Stimulated activated naive B cell treated with anti-CD40 and anti-IgM and Interleukin-4, amounts not matched to agents 10 μg/mL and 1 μg/mL and 100 μg/mL, for 72 hours (primary cell): ENCODE results near the gene CACNA1D.

Source experiments
- ATAC-seq, 2 donors: fragments of 150-1000 bp; cut with Tn5 transposase; replicated peaks; 2 replicates each; pipeline ENCODE4 v1.10.0; 2021; ENCODE audit warnings: moderate library complexity in 1 of 2
- DNase-seq: peaks from one replicate; pipeline ENCODE4 v3.0.0; 2021
- H3K27ac Mint-ChIP-seq: one replicate; pipeline ENCODE4 v1.8.0; 2022; ENCODE audit warnings: mild to moderate bottlenecking, mixed read lengths
- H3K27me3 Mint-ChIP-seq, 2 donors: one replicate each; pipeline ENCODE4 v1.8.0; 2022; ENCODE audit warnings: mixed read lengths in 2 of 2
- H3K36me3 Mint-ChIP-seq, 2 donors: one replicate each; pipeline ENCODE4 v1.8.0; 2022; ENCODE audit warnings: mixed read lengths in 2 of 2, mild to moderate bottlenecking in 1 of 2
- H3K4me1 Mint-ChIP-seq, 2 donors: one replicate each; pipeline ENCODE4 v1.8.0; 2022; ENCODE audit warnings: mixed read lengths in 2 of 2, mild to moderate bottlenecking in 1 of 2
- H3K4me3 Mint-ChIP-seq, 2 donors: one replicate each; pipeline ENCODE4 v1.8.0; 2022; ENCODE audit warnings: mild to moderate bottlenecking in 2 of 2, mixed read lengths in 2 of 2, moderate library complexity in 1 of 2
- H3K9me3 Mint-ChIP-seq, 2 donors: one replicate each; pipeline ENCODE4 v1.8.0; 2022; ENCODE audit warnings: mixed read lengths in 2 of 2, mild to moderate bottlenecking in 1 of 2

CACNA1D gene

DNA sequence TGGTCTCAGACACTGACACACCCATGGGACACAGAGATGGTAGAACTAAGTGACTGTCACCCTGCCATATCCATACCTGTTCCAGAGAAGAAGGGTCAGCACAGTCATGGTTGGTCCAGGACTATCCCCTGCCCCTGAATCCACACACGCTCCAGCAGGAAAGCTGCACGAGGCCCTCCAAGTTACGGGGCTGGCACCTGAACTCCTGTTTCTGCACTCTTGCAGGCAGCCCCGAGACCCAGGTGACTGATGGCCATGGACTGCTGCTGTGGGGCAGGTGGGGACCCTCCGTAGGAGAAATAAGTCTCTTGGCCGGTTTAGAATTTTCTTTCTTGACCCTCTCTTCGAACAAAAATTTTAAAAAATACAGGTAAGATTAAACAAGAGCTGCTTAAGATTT, 321.2 kb downstream of the CACNA1D start:
- Mint-ChIP-seq H3K4me1 (peaks cover 4 to 12% of the 10 kb centered on the region in 2 donors), H3K4me3 (no peak overlapping the region), H3K36me3 (peaks cover 44 to 63% of the 10 kb centered on the region in 2 donors), H3K9me3 (no peaks in the 10 kb centered on the region), H3K27me3 (peaks cover 12 to 16% of the 10 kb centered on the region in 2 donors), H3K27ac (no peak overlapping the region)
- DNase-seq (no peak), ATAC-seq (no peak)

DNA sequence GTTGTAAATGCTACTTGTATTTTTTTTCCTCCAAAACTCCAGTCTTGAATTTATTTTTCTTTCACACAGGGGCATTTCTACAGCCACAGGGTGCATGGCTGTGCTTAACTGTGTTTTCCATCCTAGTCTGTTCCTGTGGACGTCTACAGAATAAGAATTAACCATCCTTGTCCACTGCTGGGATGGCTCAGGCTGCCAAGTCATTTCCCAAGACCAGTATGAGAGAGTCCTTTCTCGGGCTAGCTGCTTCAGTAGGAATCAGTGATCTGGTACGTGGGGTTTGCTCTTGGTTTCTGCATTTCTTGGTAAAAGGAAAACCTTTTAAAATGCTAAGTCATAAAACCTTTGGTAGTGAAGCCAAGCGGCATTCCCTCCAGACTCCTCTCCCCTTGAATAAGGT, 322.0 kb downstream of the CACNA1D start:
- ATAC-seq (peak in 1 of 2 donors; percentile 66), DNase-seq (no peak)
- Mint-ChIP-seq H3K27me3 (peaks cover 12 to 16% of the 10 kb centered on the region in 2 donors), H3K27ac (no peak overlapping the region), H3K4me3 (no peak overlapping the region), H3K9me3 (no peaks in the 10 kb centered on the region), H3K4me1 (peaks cover 4 to 18% of the 10 kb centered on the region in 2 donors), H3K36me3 (peaks cover 52 to 66% of the 10 kb centered on the region in 2 donors)

DNA sequence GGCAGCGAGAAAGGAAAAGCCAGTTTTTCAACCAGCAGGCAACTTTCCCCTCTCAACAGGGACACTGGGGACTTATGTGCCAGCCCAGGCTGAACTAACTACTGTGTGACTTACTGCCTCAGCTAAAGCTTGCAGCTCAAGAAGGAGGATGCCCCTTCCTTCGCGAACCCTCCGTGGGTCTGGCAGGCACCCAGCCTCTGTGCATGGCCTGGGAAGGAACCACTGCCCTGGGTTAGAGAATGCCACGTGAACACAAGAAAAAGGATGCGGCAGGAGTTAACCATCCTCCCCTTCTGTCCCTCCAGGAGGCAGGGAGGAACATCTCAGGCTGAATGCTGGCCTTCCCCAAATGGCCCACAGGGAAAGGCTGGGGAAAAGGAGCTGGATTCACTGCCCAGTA, 322.8 kb downstream of the CACNA1D start:
- Mint-ChIP-seq H3K4me1 (peaks cover 9 to 18% of the 10 kb centered on the region in 2 donors), H3K9me3 (no peaks in the 10 kb centered on the region), H3K4me3 (no peak overlapping the region), H3K36me3 (peaks cover 60 to 74% of the 10 kb centered on the region in 2 donors), H3K27ac (peak overlapping the region; percentile 62), H3K27me3 (peaks cover 12 to 16% of the 10 kb centered on the region in 2 donors)
- ATAC-seq (no peak), DNase-seq (no peak)

DNA sequence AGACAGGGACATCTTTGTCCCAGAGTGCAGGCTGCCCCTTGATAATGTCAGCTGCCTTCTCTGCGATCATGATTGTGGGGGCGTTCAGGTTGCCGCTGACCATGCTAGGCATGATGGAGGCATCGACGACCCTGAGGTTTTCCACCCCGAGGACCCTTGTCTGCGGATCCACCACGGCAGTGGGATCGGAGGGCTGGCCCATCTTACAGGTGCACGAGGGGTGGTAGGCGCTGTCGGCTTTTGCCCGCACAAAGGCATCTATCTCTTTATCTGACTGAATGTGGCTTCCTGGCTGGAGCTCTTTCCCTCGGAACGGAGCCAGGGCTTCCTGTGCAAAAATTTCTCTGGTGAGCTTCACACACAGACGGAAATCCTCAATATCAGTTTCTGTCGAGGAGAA, 323.4 kb downstream of the CACNA1D start:
- peaks cover 12 to 16% of the 10 kb centered on the region in 2 donors for H3K27me3 Mint-ChIP-seq
- H3K9me3 Mint-ChIP-seq: no peaks in the 10 kb centered on the region
- no peak for DNase-seq
- ATAC-seq: no peak
- H3K4me3 Mint-ChIP-seq: no peak overlapping the region
- H3K36me3 Mint-ChIP-seq: peaks cover 63 to 78% of the 10 kb centered on the region in 2 donors
- H3K27ac Mint-ChIP-seq: peak overlapping the region; percentile 51
- H3K4me1 Mint-ChIP-seq: peaks cover 6 to 13% of the 10 kb centered on the region in 2 donors

DNA sequence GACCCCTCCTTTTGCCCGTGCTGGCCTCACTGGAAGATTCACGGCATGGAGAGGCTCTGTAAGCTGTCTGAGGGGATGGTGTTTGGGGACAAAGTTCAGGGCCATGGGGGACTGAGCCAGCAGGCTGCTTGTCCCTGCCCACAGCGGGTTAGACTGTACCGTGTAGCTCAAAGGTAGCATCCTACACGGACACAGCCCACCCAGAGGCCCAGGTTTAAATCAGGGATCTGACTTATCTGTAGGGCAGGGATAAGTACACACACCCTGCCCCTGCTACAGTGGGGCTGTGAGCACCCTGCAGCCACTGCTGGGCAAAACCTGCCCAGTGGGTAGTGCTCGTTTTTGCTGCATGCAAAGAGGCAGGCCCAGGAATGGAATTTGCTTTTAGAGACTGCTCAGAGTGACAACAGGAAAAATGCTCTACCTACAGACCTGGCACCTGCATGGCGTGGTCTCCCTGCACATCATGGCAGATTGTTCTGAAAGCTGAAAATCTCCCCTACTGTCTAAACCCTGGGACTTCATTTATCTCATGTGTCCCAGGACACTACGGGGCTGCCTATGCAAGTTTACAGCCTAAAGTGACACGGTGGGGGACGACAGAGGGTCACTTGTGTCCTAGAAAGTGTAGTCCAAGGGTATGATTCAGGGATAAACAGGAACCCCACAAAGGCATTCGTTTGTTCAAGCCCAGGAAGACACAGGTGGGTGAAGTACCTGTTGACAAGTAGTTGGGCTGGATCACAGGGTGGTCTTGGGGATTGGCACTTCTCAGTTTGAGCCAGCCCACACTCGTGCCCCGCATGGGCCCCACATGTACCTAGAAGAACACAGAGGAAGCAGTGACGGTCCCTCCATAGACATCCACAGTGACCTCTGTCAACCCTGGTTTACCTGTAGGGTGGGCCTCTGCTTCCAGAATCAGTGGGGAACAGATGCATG, 324.1 kb downstream of the CACNA1D start:
- Mint-ChIP-seq H3K9me3 (no peaks in the 10 kb centered on the region), H3K36me3 (peaks cover 60 to 78% of the 10 kb centered on the region in 2 donors), H3K27ac (peak overlapping the region; percentile 51), H3K27me3 (peaks cover 12 to 16% of the 10 kb centered on the region in 2 donors), H3K4me3 (no peak overlapping the region), H3K4me1 (peaks cover 6 to 13% of the 10 kb centered on the region in 2 donors)
- DNase-seq: no peak
- no peak for ATAC-seq

DNA sequence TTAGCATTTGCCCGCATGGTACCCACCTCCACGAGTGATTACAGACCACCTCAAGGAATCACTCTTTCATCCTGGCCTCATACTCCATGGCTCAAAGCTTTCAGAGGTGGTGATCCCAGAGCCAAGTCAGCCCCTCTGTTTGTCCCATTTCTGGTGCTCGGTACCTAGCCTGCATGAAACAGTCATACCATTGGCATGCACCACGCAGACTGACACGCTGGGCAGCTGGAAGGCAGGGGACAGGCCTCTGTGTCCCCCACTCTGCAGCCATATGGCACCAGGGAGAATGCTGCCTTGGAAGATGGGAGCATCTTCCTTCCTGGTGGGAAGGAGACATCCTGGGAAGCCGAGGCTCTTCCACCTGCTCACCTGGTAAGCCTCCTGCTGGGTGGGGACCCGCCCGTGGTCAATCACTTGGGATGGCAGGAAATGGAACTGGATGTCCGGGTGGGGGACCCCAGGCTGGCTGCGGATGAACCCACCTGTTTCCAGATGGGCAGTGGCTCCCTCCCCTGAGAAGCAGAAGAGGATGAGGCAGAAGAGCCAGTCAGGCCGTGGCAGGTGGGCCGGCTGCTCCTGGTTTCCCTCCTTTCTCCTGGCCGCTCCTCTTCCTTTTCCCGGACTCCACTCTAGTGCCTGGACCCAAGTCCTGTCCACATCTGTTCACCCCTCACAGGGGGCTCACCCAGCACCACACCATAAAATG, 324.9 kb downstream of the CACNA1D start:
- ATAC-seq: no peak
- Mint-ChIP-seq H3K9me3 (no peaks in the 10 kb centered on the region), H3K4me1 (peaks cover 6 to 13% of the 10 kb centered on the region in 2 donors), H3K27me3 (peaks cover 12 to 23% of the 10 kb centered on the region in 2 donors), H3K4me3 (no peak overlapping the region), H3K36me3 (peaks cover 66 to 77% of the 10 kb centered on the region in 2 donors), H3K27ac (peak overlapping the region; percentile 63)
- no peak for DNase-seq

DNA sequence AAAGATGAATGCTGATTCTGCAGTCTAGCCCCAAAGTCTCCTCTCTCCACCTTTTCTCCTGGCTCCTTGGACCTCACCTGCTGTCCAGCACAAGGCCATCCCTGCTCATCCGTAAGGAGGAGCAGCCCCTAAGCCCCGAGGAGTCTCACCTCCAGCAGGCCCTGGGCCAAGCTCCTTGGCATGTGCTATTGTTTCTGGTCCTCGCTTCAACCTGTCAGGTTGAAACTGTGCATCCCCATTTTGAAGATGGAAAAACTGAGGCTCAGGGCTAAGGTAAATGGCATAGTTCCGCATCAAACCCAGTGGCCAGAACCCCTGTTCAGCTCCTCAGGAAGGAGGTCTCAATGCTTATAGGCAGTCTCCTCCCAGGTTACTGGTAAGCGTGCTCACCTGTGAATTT, 325.7 kb downstream of the CACNA1D start:
- peaks cover 6 to 13% of the 10 kb centered on the region in 2 donors for H3K4me1 Mint-ChIP-seq
- H3K27ac Mint-ChIP-seq: no peak overlapping the region
- no peak for ATAC-seq
- peaks cover 12 to 28% of the 10 kb centered on the region in 2 donors for H3K27me3 Mint-ChIP-seq
- no peak overlapping the region for H3K4me3 Mint-ChIP-seq
- no peaks in the 10 kb centered on the region for H3K9me3 Mint-ChIP-seq
- DNase-seq: no peak
- H3K36me3 Mint-ChIP-seq: peaks cover 64 to 81% of the 10 kb centered on the region in 2 donors

DNA sequence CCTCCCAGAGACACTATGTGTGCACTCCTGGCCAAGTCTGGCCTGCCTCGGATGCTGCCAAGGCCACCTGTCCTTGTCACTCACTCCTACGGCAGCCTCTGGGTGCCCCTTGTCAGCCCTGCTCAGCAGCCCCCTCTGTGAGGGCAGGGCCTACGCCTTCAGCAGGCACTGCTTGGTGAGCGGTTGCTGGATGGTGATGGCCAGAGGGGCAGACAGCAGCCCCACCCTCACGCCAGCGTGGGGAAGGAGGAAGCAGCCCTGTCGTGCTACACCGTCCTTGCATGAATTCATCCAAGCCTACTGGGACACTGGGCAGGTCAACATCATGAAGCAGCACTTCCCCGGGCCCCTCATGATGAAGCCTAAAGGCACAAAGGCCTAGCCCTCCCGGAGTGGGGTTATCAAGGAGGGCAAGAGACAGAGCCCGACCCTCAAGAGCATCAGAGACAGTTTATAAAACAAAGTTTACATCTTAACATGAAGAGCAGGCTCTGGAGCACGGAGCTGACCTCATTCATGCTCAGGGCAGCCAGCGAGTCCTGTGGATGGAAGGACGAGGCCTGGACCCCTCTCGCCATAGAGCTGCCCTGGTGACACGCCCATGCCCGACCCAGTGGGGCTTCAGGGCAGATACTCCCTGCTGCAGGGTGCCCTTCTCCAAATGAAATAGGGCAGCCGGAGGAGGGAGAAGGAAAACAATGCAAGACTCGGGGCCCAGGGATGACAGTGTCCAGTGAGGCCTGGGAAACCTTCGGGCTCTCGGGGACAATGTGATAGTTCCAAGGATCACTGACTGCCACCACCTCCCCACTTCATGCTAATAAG, 326.6 kb downstream of the CACNA1D start:
- Mint-ChIP-seq H3K4me3 (no peak overlapping the region), H3K36me3 (peaks cover 59 to 79% of the 10 kb centered on the region in 2 donors), H3K27me3 (peaks cover 12 to 35% of the 10 kb centered on the region in 2 donors), H3K9me3 (no peaks in the 10 kb centered on the region), H3K27ac (no peak overlapping the region), H3K4me1 (peaks cover 6 to 15% of the 10 kb centered on the region in 2 donors)
- DNase-seq: no peak
- no peak for ATAC-seq

DNA sequence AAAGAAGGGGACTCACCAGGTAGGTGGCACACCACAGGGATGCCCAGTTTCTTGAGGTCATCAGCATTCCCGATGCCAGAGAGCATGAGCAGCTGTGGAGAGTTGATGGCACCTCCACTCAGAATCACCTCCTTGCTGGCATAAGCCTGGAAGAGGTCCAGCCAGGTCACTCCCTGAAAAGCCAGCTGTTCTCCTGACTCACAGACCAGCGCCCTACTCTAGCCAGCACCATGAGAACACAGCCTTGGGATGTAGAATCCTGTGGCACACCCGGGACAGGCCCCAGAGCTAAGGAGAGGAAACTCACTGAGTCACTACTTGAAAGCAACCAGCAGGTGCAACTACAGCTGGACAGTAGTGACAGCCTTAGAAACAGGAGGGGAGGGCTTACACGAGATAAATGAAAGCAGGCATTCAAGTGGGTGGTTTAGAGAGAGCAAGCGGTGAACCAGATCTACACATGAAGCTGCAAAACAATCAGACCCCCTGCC, 327.3 kb downstream of the CACNA1D start:
- Mint-ChIP-seq H3K27me3 (peaks cover 12 to 39% of the 10 kb centered on the region in 2 donors), H3K4me1 (peaks cover 8 to 19% of the 10 kb centered on the region in 2 donors), H3K9me3 (no peaks in the 10 kb centered on the region), H3K4me3 (no peak overlapping the region), H3K27ac (no peak overlapping the region), H3K36me3 (peaks cover 62 to 81% of the 10 kb centered on the region in 2 donors)
- no peak for DNase-seq
- peak; percentile 48 to 54 for ATAC-seq

DNA sequence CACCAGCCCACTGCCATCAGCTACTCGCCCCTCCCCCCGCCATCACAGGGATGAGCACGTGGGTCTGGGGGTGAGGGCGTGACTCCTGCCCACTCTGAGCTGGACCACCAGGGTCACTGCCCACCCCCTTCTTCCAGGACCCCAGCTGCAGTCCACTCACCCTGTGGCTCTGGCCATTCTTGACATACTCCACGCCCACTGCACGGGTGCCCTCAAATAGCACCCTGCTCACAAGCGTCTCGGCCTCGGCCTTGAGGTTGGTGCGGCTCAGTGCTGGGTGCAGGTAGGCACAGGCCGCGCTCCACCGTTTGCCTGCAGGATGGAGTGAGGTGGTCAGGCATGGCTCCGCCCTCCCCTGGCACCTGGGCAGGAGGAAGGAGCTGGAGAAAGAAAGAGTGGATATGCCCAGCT, 327.9 kb downstream of the CACNA1D start:
- H3K4me3 Mint-ChIP-seq: no peak overlapping the region
- no peak for ATAC-seq

DNA sequence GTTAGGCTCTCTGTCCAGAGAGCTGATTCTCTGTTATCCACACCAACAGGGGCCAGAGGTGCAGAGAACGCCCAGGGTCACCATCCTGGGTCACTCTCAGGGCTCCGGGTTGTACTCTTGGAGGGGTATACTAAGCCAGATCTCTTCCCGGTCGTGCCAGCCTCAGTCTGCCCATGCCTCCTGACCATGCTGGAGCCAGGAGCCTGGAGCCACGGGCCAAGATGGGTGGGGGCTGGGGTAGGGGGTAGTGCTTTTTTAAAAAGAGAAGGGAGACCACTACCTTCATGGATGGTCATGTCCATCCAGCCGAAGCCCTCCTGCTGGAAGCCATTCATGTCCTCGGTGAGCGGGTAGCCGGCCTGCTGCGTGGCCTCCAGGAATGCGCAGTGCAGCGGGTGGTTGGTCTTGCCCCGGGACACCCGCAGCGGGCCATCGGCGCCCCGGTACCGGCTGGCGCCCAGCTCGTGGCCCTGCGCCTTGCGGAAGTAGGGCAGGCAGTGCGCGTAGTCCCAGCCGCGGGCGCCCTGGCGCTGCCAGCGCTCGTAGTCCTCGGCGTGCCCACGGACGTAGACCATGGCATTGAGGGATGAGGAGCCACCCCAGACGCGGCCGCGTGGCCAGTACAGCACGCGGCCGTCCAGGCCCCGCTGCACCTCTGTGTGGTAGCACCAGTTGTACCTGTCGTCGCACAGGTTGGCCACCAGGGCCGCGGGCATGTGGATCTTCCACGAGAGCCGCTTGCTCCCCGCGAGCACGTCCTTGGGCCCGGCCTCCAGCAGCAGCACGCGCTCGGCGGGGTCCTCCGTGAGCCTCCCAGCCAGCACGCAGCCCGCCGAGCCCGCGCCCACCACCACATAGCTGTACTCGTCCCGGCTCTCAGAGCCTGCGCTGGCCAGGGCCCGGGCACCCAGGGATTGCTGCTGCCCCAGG, 328.9 kb downstream of the CACNA1D start:
- Mint-ChIP-seq H3K4me1 (peaks cover 8 to 12% of the 10 kb centered on the region in 2 donors), H3K27me3 (peaks cover 7 to 28% of the 10 kb centered on the region in 2 donors)
- ATAC-seq: no peak

More for the DNA sequence above, 327.9 kb downstream of the CACNA1D start:
- Mint-ChIP-seq H3K27me3 (peaks cover 12 to 37% of the 10 kb centered on the region in 2 donors), H3K36me3 (peaks cover 60 to 80% of the 10 kb centered on the region in 2 donors), H3K27ac (no peak overlapping the region), H3K9me3 (no peaks in the 10 kb centered on the region), H3K4me1 (peaks cover 8 to 19% of the 10 kb centered on the region in 2 donors)
- DNase-seq: no peak

DNA sequence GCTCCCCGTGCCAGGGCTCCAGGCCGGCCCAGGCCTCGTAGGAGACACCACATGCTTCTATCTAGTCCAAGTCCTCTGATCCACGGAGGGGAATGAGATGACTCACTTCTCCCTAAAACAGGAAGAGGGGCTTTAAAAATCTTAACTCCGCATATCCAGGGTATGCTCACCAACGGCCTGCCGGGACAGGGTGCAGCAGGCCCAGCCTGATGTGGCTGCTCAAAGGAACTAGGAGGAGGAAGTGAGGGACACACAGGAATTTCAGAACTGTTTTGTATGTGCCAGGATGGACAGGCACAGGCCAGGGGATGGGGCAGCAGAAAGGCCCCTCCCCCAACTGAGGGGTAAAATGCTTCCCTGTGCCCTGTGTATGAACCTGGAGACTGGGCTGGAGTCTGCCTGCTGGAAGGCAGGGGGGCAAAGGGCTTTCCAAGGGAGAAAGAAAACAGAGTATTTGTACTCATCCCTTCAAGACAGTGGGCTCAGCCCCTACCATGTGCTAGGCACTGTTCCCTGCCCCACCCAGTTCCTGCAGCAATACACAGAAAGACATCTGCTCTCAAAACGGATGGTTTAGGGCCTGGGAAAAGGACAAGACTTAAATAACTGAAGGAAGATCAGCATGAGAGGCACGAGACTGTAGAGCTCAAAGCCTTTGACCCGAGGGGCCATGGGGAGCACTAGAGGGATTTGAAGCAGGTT, 329.7 kb downstream of the CACNA1D start:
- Mint-ChIP-seq H3K4me1 (peaks cover 8 to 12% of the 10 kb centered on the region in 2 donors), H3K27ac (no peak overlapping the region), H3K36me3 (peaks cover 46 to 76% of the 10 kb centered on the region in 2 donors), H3K27me3 (peaks cover 7 to 23% of the 10 kb centered on the region in 2 donors), H3K9me3 (no peaks in the 10 kb centered on the region), H3K4me3 (no peak overlapping the region)
- ATAC-seq (no peak), DNase-seq (no peak)

More for the DNA sequence above, 328.9 kb downstream of the CACNA1D start:
- Mint-ChIP-seq H3K9me3 (no peaks in the 10 kb centered on the region), H3K4me3 (no peak overlapping the region), H3K36me3 (peaks cover 51 to 76% of the 10 kb centered on the region in 2 donors), H3K27ac (no peak overlapping the region)
- DNase-seq: no peak
